VCaP (cell line): ENCODE measurements around the gene HDAC4.

Source experiments
- H3K27ac ChIP-seq: fragments of 450-650 bp; 2 replicates; pipeline ENCODE4 v1.5.1; 2017
- CTCF ChIP-seq: fragments of 450-650 bp; conservative IDR thresholded peaks from 2 replicates; pipeline ENCODE4 v1.5.1; 2017; ENCODE audit warnings: mild to moderate bottlenecking, moderate library complexity

The HDAC4 gene

GRCh38 chr2:239087046-239087710 lies 313.6 kb downstream of the HDAC4 start:
- TF ChIP-seq CTCF = no peak

GRCh38 chr2:239086325-239087020 lies 314.3 kb downstream of the HDAC4 start:
- TF ChIP-seq CTCF = no peak
- no peak overlapping the region for H3K27ac ChIP-seq

More at GRCh38 chr2:239087046-239087710, 313.6 kb downstream of the HDAC4 start:
- no peak overlapping the region for H3K27ac ChIP-seq

GRCh38 chr2:239085201-239085992 lies 315.4 kb downstream of the HDAC4 start:
- no peak overlapping the region for H3K27ac ChIP-seq
- no peak for TF ChIP-seq CTCF

- no peak overlapping the region for H3K27ac ChIP-seq
- no peak for TF ChIP-seq CTCF
These were observed 316.8 kb downstream of the HDAC4 start for GRCh38 chr2:239084007-239084406.

GRCh38 chr2:239082425-239082824 lies 318.4 kb downstream of the HDAC4 start:
- H3K27ac ChIP-seq = no peak overlapping the region
- TF ChIP-seq CTCF = no peak

GRCh38 chr2:239081622-239082021 lies 319.2 kb downstream of the HDAC4 start:
- no peak for TF ChIP-seq CTCF
- H3K27ac ChIP-seq = no peak overlapping the region

- TF ChIP-seq CTCF = no peak
- no peak overlapping the region for H3K27ac ChIP-seq
These were observed 319.8 kb downstream of the HDAC4 start for GRCh38 chr2:239081046-239081445.
